ENCODE measurements around the gene MEIOSIN. TPM values are rescaled to one million over a fixed set of nuclear protein-coding genes. Genes with fewer than 3 reads are reported as not detected.

MEIOSIN gene
- total and polyA plus RNA-seq, 9 of the 15 experiments (the other 6 are each of a cell fraction or from before 2014, with no cell fraction given) = 0.06 to 2.0 (median 0.76) TPM

DNA sequence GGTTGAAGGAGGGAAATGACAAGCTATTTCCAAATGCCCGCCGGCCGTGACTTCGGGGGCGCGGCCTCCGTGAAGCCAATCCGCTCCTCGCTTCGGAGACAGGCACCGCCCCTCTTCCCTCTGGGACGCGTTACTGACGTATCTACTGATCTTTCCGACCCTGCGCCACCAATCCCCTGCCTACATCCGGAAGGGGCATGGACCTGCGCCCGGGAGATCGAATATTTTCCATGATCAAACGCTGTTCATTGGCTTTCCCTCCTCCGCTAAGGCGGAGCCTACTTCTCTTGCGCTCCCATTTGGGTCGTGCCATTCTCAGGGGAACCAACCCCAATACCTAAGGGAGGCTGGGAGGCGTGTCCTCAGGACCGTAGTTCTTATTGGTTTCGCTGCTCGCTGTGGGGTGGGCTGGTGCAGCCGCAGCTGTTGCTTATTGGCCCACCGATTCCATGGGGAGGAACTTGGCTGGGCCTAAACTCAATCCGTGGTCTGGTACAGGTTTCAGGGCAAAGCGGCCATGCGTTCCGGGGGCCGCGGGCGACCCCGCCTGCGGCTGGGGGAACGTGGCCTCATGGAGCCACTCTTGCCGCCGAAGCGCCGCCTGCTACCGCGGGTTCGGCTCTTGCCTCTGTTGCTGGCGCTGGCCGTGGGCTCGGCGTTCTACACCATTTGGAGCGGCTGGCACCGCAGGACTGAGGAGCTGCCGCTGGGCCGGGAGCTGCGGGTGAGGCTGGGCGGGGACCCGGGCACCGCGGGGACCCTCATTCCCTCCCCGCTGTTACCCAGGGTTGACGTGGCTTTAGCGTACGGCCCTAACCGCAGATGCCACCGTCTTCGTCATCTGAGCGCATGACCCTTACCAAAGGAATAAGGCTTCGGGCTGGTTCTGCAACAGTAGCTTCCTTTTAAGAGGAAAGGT, 40.8 kb upstream of the MEIOSIN start, which contains the start of gene QPCTL (continued):
- no peak for TF ChIP-seq ZNF3 (CRISPR knock-in tag; IDR thresholded peaks at IDR 0.05)
- peak; percentile 66; the same call in 1 of the 2 replicates for TF ChIP-seq ELF4 (CRISPR knock-in tag; IDR thresholded peaks at IDR 0.05)
- TF ChIP-seq ETS1 (conservative IDR thresholded peaks at IDR 0.05; ENCODE audit: control insufficient read depth, low read depth, low read length) = peak; percentile 20; the same call in 1 of the 2 replicates
- TF ChIP-seq SMAD1 (IDR thresholded peaks at IDR 0.05; ENCODE audit: low read depth, low read length, partially characterized antibody) = no peak
- peak; percentile 85 for TF ChIP-seq SP1 (CRISPR knock-in tag; IDR thresholded peaks at IDR 0.05)
- peak; percentile 93 for TF ChIP-seq CREM (IDR thresholded peaks at IDR 0.05; ENCODE audit: low read depth)
- peak; percentile 55; the same call in 1 of the 2 replicates for TF ChIP-seq ETV5 (CRISPR knock-in tag; IDR thresholded peaks at IDR 0.05; ENCODE audit: low read depth)
- TF ChIP-seq, protein P1, sequence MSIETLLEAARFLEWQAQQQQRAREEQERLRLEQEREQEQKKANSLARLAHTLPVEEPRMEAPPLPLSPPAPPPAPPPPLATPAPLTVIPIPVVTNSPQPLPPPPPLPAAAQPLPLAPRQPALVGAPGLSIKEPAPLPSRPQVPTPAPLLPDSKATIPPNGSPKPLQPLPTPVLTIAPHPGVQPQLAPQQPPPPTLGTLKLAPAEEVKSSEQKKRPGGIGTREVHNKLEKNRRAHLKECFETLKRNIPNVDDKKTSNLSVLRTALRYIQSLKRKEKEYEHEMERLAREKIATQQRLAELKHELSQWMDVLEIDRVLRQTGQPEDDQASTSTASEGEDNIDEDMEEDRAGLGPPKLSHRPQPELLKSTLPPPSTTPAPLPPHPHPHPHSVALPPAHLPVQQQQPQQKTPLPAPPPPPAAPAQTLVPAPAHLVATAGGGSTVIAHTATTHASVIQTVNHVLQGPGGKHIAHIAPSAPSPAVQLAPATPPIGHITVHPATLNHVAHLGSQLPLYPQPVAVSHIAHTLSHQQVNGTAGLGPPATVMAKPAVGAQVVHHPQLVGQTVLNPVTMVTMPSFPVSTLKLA (conservative IDR thresholded peaks at IDR 0.05) = peak in 1 of 2 experiments; percentile 54; a peak in 3 of 4 replicates
- TF ChIP-seq JUND (IDR thresholded peaks at IDR 0.05; ENCODE audit: borderline replicate concordance, low read depth, low read length) = peak; percentile 33; the same call in 1 of the 2 replicates
- 0 out of 3 replicates have a peak, but pooled peaks have one; percentile 8 for TF ChIP-seq JUND (tag; IDR thresholded peaks at IDR 0.05; ENCODE audit: borderline replicate concordance, low read depth, low read length)
- TF ChIP-seq HES1 (IDR thresholded peaks at IDR 0.05; ENCODE audit: low read depth) = peak; percentile 38; the same call in 1 of the 2 replicates
- 0 out of 2 replicates have a peak, but pooled peaks have one; percentile 13 for TF ChIP-seq MYNN (IDR thresholded peaks at IDR 0.05)
- no peak for TF ChIP-seq MYNN (CRISPR knock-in tag; IDR thresholded peaks at IDR 0.05)
- peak in 1 of 2 experiments; percentile 73; a peak in 1 of 4 replicates for TF ChIP-seq SIN3A (IDR thresholded peaks at IDR 0.05; ENCODE audit: borderline replicate concordance in 2 of 2, control insufficient read depth in 1 of 2, low read depth in 2 of 2, low read length in 2 of 2)
- TF ChIP-seq RUNX1 (IDR thresholded peaks at IDR 0.05; ENCODE audit: low read depth) = no peak
- TF ChIP-seq EP400 (IDR thresholded peaks at IDR 0.05) = peak; percentile 68; the same call in 1 of the 2 replicates
- peak; percentile 85 for TF ChIP-seq PKNOX1 (IDR thresholded peaks at IDR 0.05)
- TF ChIP-seq ZNF639 (CRISPR knock-in tag; conservative IDR thresholded peaks at IDR 0.05 in 1 of 2, IDR thresholded peaks at IDR 0.05 in 1 of 2) = 0 out of 4 replicates have a peak, but pooled peaks of 1 of the 2 experiments have one; percentile 7
